Renal cortical epithelial cell (primary cell): ENCODE data around the gene PFDN2. TPM values are rescaled to one million over a fixed set of nuclear protein-coding genes. Genes with fewer than 3 reads are reported as not detected.

Experiments
- DNase-seq: peaks from one replicate; pipeline ENCODE4 v3.0.0-alpha.2; 2011; ENCODE audit warnings: low read depth
- total RNA-seq: library from RNA; depleted of rRNA; stranded (reverse); fragments of >200 nt; gene quantifications from 2 replicates; pipeline ENCODE4 v1.2.3, GENCODE V29; 2014

The PFDN2 gene
- total RNA-seq, 1 donor from 2014 or later, result 37.1 TPM

DNA sequence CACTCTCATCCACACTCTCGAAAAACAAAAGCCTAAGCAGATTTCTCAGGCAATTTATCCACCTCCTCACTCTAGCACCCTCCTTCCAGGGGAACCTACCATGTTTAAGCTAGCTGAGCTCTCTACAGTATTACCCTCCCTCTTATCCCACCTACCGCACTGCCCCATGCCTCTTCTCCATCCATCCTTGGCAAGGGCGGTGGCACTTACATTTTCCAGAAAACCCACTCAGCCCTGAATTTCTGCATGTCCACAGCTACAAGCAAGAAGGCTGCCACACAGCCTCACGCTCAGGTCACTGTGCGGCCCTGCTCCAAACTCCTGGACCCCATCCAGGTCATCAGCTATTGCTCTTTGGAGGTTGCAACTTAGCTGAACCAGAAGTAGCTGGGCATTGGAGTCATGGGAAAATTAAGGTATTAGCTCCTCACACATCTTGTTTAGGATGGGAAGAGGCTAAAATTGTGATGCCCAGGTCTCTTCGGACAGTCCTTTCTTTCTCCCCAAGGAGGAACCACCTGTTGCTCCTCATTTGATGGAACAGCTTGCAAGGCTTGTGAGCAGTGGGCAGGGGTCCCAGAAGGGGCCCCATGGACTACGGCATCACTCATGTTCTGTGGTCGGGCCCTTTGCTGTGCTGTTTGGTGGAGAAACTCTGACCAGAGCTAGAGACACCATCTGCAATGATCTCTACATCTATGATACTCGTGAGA lies 18.6 kb downstream of the PFDN2 start:
- no peak for DNase-seq

DNA sequence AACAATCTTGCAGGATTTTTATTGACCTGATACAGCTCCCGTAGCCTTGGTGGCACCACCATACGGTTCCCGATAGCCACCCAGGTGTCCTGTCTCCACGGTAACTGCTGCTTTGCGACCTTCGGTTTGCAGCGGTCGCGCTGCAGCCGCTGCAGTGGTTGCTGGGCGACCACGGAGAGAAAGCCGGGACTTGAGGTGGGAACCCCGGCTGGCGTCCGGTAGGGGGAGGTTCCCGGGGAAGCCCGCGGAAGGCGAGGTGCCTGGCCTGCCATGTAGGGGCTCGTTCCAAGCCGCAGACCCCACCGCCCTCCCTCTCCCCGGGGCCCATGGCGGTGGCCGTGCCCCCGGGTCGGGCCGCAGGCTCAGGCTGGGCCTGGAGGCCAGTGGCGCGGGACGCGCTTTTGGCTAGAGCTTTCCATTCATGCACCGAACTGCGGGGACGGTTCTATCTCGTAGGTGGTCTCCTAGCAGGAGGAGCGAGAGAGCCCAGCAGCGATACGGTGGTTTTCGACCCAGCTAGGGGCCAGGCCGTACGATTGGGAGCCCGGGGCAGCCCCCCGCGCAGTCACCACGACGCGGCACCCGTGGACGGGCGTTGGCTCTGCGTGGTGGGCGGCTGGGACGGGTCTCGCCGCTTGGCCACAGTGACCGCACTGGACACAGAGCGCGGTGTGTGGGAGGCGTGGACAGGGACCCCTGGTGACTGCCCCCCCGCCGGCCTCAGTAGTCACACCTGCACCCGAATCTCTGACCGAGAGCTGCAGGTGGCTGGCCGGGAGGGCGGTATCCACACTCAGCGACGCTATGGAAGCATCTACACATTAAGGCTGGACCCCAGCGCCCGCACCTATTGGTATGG lies 19.4 kb downstream of the PFDN2 start, which contains the start of gene KLHDC9:
TSS of gene KLHDC9 (plus strand) at position 152 of the 859 bp plus-strand sequence. CDS start at position 327, 175 bp downstream.
- DNase-seq, result peak; percentile 88

DNA sequence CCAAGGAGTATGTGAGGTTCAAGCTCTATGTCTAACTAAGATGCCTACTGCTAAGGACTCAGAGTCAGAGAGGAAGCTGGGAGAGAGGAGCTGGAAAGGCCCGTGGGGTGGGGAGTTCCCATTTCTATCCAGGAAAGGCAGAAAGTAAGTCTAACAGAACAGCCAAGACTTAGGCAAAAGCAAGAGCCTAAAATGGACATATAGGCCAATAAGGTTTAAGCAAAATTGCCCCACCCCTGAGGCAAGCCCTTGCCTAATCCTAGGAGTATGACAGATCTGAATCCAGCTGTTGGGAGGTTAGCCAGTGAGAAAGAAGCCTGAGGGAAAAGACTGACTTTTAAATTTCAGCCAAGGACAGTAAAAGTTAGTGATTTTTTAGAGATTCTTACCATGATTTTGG lies 21.3 kb downstream of the PFDN2 start:
- no peak for DNase-seq

DNA sequence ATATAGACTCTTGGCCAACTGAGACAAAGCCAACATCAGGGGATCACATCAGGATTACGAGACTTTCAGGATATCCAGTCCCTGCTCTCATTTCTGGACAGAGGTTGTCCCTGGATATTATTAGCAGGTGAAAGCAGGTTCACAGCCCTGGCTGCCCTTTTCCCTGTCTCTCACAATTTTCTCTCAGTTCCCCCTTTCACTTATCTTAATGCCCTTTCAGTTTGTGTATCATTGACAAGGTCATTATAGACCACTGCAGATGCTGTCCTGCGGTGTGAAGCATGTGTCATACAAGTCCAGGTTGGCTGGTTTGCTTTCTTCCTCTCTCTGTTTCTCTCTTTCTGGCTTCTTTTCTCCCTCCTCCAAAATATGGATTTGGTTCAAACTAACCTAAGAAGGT lies 21.8 kb downstream of the PFDN2 start:
- DNase-seq, result no peak

DNA sequence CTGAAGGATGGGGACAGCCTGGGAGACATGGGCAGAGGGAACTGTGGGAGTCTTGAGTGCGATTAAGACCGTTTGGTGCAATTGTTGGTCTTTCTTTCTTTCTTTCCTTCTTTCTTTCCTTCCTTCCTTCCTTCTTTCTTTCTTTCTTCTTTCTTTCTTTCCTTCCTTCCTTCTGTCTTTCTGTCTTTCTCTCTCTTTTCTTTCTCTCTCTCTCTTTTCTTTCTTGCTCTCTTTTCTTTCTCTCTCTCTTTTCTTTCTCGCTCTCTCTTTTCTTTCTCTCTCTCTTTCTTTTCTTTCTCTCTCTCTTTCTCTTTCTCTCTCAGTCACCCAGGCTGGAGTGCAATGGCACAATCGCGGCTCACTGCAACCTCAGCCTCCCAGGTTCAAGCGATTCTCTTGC lies 22.6 kb downstream of the PFDN2 start:
- no peak for DNase-seq

DNA sequence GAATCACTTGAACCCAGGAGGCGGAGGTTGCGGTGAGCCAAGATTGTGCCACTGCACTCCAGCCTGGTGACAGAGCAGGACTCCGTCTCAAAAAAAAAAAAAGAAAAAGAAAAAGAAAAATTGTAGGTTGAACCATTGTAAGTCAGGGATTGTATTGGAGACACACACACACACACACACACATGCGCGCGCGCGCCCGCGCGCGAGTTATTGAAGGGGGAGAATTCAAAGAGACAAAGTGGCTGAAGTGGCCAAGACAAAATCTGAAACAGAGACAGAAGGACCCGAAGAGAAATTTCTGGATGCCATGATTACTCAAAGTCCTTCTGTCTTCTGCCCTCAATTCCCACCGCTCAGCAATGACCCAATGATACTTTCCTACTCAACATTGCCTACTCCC lies 23.4 kb downstream of the PFDN2 start:
- no peak for DNase-seq

DNA sequence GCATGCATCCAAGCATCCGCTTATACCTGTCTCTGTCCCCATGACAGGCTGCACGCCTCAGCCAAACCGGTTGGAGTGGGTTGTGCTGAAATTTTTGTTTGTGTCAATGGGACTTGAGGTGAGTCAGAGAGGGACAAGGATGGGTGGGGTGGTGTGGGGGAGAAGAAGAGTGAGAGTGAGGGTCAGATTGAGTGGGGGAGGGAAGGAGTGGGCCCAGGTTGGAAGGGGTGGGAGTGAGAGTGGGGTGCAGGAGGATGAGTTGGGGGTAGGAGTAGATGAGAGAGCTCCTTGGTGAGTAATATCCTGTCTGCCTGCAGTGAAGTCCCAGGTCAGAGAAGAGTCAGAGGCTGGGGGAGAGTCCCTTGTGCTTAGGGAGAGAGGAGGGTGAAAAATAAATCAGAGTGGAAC lies 25.2 kb downstream of the PFDN2 start:
- DNase-seq, result peak; percentile 36

DNA sequence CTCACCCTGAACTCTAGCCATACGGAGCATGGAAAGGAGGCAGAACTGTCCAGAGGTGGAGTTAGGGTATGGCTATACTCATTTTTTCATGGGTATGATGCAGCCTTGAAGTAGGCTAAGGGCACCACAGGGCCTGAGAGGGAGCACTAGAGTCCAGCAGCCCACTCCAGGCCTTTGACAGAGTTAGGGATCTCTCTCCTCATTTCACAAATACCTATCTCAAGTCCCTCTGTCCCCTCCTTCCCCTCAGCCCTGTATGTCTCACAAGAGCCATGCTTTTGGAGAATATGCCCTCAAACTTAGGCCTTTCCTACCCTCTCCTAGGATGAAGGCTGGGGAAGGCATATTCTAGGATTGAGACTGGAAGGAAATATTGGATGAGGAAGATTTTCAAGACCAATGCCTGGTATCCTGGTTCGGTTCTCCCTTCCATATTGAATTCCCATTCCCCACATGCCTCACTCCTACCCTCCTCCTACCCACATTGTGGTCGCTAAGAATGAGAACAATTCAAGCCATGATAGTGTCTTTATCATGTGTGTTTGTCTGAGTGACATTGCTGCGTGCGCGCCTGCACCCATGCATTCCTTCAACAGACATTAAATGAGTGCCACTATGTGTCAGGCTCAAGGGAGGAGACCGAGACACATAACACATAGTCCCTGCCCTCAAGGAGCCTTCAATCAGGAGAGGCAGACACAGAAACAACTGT lies 25.9 kb downstream of the PFDN2 start:
- DNase-seq, result no peak

DNA sequence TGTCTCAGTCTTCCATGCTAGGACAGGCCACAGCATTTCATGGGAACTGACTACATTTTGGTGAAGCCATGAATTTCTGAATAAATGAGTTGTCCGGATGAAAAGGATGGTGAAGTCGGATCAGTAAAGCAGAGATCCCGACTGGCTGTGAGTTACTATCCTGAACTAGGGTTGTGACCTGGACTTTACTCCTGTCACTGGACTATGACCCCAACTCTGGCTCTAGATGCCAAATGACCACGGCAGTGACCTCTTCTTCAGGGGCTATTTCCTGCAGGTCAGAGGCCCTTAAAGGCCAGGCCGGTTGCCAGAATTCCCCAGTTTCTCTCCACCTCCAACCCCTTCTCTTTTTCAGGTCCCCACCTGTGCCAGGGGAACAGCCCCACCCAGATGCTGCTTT lies 26.7 kb downstream of the PFDN2 start:
- no peak for DNase-seq

DNA sequence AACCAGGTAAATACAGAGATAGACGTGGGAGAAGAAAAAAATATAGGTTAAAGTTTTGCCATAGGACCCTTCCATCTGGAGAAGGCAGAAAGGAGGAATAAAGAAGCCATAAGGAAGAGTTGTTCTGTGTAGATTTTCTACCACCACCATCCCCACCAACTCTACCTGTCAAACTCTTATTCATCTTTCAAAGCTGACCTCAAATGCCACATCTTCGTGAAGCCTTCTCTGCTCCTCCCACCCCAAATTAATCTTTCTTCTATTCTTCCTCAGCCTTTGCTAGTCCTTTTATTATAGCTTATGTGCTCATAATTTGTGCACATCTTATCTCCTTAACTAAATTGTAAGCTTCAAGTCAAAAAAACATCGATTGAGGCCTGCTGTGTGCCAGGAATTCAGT lies 27.2 kb downstream of the PFDN2 start:
- DNase-seq, result no peak

DNA sequence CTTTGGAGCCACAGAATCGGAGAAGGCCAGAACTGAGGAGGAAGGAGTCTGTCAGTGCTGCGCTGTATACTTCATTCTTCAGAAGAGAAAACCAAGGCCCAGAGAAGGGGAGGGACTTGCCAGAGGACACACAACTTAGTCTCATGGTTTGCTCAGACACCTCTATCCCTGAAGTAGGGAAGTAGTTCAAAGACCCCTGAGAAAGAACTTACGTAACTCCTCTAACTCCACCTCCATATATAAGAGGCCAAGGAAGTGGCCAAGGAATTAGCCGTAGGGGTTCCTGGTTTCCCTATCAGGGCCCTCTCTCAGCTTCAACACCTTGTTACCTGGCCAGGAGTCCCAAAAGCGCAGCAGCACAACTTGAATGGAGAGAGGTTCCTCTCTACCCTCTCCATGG lies 27.9 kb downstream of the PFDN2 start:
- no peak for DNase-seq

DNA sequence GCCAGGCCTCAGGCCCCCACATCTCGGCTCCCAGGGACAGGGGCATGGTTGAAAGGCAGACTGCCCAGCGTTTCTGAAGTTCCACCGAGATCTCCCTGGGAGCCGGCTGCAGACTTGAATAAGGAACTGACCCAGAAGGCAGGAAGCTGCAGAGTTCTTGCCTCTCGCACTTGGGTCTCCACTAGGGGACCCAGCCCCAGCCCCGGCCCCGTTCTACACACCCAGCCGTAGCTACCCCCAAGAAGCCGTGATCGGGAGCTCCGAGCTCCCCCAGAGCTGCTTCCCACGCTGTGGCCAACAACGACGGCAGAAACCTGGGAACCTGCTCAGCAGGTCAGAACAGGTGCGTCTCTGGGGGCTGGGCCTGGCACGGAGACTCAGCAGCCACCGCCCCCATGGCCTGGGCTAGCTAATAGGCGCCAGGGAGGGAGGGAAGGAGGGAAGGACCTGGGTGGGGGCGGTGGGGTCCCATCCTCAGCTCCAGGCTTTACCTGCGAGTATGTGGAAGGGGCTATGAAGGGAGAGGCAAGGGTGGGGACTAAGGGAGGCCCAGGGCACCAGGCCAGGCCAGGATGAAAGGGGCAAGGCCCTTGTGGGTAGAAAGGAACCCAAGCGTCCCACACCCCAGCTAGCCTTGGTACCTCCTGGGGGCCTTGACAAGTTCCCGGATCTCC lies 28.4 kb downstream of the PFDN2 start, which contains the start of gene NECTIN4:
TSS of gene NECTIN4 (minus strand) at position 308 of the 674 bp plus-strand sequence. CDS start at position 46, 262 bp downstream.
- DNase-seq, result no peak

DNA sequence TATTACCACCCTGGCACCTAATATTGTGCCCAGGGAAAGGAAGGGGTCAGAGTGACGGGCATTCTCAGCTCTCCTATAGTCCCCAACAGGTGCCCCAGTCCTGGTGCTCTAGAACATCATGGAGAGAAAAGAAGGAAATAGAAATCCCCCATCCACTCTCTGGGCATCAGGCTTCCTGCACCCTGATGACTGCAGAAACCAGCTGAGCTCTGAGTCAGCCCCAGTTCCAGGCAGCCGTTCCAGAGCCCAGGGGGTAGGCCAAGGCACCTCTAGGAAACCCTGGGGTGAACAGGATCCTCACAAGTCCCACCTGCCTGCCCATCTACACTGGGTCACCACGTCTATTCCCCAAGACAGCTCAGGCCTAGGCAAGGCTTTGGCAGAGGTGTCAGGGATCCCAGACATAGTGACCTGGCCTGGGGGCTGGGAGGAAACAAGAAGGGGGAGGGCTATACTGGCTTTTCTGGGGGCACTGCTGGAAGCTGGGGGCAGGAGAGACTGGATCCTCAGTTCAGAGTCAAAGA lies 29.2 kb downstream of the PFDN2 start:
- peak; percentile 67 for DNase-seq

DNA sequence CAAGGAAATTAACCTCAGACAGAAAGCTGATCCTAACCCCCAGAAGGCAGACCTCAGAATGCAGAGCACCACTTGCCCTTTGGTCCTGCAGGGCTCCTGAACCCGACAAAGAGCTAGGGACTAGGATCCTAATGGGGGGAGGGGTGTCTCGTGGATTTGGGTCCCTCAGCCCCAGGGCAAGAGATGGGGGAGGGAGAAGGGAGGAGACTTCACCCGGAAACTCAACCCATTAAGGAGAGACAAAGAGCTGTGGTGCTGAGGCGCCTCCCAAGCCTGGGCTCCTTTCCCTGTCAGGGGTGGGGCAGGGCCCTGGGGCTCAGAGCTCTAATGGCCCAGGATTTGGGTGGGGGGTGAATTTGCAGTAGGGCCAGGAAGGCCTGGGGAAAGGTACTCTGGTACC lies 31.4 kb downstream of the PFDN2 start:
- DNase-seq, result no peak

DNA sequence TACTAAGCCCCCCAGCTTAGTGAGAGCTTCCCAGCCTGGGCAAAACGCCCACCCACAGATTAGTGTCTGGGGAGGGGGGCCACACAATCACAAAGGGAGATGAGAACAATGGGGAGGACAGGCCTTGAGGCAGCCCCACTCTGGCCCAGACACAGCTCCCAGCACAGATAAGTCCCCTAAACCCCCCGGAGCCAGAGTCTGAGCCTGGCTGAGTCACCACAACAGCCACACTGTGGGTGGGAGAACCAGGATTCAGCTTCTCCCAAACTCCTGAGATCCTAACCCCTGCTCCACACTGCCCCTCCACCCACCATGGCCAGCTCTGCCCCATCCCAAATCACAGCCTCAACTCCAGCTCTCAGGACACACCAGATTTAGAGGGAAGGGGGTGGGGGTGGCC lies 32.7 kb downstream of the PFDN2 start:
- no peak for DNase-seq

DNA sequence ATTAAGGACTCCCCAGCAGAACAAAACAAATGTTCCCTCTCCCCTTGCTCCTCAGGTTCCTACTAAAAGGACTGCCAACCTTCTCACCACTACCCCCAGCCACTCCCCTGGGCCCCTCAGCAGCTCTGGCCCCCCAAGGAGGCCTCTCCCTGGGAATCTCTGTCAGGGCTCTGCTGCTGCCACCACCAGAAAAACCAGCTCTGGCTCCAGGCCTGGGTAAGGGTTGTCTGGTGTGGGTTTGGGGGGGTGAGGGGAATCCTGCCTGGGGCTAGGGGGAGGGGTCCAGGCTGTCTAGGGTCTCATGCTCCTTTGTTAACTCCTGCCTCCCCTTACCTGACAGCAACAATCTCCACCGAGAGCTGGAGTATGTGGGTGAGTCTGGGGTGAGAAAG lies 33.2 kb downstream of the PFDN2 start:
- no peak for DNase-seq

DNA sequence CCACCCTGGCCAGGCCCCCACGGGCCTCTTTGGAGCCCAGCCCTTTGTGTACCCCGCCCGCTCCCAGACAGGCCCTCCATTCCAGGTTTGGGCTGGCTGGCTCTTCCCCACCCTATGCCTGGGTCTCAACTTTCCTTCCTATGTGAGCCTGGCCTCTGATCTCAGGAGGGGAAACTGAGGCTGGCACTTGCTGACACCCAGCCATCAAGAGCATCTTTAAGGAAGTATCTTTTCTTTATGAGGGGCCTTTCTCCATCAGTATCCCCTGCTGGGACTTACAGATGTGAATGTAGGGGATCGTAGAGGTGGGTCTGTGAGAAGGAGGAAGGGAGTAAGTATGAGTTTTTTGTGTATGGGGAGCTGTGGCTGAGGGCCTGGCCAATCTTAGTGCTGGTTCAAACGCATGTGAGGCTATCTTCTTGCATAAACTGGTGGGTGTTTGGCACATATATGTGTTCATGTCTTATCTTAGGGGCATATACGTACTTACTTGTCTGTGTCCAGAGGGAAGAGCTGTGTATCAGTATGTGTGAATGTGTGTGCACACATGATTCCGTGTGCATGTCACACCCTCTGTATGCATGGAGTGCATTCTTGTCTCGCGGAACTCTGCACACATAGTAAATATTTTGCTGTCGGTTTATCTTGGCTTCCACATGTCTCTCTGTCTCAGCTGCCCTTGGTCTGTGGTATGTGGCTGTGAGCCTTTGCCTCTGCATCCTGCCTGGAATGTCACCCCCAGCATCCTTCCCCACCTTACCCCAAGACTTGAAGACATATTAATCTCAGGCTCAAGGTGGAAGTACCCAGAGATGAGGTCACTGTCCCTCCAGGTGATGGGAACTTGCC lies 33.9 kb downstream of the PFDN2 start:
- no peak for DNase-seq

DNA sequence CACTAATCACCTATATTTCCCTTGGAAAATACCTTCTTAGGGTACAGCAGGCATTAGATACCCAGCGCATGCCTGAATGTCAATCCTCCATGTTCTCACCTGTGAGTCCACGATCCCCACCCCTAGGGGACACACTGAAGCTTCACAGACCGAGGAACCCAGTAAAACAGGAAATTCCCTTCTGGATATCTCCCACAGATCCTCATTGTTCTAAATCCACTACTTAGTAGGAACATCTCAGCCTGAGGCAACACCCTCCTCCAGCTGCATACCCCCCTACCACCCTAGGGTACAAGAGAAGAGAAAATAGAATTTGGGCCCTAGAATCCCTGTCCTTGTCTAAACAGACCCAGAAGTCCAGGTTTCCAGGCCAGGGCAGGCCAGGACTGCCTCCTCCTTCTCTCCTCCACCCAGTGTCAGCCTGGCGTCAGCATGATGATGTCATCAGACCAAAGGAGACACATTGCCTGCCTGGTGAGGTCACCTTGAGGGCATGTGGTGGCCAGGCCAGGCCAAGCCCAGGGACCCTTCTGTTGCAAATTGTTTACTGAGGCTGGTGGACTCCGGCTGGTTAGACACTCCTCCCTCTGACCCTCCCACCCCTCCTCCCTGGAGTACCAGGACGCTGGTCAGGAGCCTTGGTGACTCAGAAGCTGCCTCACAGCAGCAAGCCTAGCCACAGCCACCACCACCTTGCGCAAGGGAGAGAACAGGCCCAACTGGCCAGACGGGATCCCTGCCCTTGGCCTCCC lies 34.7 kb downstream of the PFDN2 start:
- DNase-seq, result peak; percentile 95

DNA sequence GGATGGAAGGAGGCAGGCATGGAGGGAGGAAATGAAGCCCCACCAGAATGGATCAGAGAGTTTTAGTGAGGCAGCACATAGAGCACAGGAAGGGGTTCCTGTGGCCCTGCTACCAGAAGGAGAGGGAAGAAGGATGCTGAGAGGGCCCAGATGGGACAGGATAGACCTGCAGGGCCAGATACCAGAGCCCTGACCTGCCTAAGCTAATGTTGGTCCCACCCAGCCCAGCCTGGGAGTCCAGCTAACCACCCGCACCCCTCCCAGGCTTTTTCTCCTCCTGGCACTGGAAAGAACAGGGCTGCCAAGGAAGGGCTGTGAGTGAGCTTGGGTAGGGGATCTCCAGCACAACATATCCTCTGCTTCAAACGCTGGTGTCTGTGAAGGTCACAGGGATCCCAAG lies 35.4 kb downstream of the PFDN2 start:
- no peak for DNase-seq

DNA sequence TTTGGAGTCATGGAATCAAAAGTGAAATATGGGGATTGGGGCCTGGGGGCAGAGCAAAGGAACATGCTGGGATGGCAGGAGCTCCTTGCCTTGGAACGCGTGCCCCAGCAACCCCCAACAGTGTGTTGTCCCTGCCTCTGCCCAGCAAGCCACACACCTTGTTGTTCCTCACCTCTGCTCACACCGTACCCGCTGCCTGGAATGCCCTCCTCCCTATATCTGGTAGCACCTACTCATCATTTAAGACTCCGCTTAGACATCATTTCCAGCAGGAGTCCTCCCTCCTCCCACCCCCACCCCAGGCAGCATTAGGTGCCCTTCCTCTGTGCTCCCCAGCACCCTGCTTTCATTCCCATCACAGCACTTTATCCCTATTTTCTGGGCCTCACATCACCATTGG lies 36.3 kb downstream of the PFDN2 start:
- DNase-seq, result no peak
